Right lobe of liver (tissue), 6 donors: ENCODE results near the gene CDH4. TPM values are rescaled to one million over a fixed set of nuclear protein-coding genes. Genes with fewer than 3 reads are reported as not detected.

Experiments
- ATAC-seq, 4 donors: fragments of 200-7000 bp; cut with Tn5 transposase; one replicate each; pipeline ENCODE4 v1.9.1; 2020; ENCODE audit warnings: mild to moderate bottlenecking in 4 of 4, moderate library complexity in 4 of 4
- DNase-seq, 3 donors: peaks; one replicate each; pipeline ENCODE4 v3.0.0-alpha.2; 2020
- H3K27ac ChIP-seq, 3 donors: fragments of 200-600 bp; one replicate each; pipeline ENCODE4 v1.8.0; 2022
- H3K27me3 ChIP-seq, 2 donors: fragments of 200-600 bp; one replicate each; pipeline ENCODE4 v1.8.0; 2022
- H3K36me3 ChIP-seq, 4 donors: fragments of 200-600 bp; sonication (generic) in 1 of 4; one replicate each; pipeline versions ENCODE4 v1.5.1 to v1.8.0; 2017 to 2022; ENCODE audit warnings: control low read depth in 1 of 4
- H3K4me1 ChIP-seq, 4 donors: fragments of 200-600 bp; sonication (generic) in 1 of 4; one replicate each; pipeline versions ENCODE4 v1.5.1 to v1.8.0; 2017 to 2022; ENCODE audit warnings: control low read depth in 1 of 4
- H3K4me3 ChIP-seq, 3 donors: fragments of 200-600 bp; one replicate each; pipeline ENCODE4 v1.8.0; 2022
- H3K9me3 ChIP-seq, 4 donors: fragments of 200-600 bp; sonication (generic) in 1 of 4; one replicate each; pipeline versions ENCODE4 v1.5.1 to v1.8.0; 2017 to 2022; ENCODE audit warnings: control low read depth in 1 of 4
- CTCF ChIP-seq, 4 donors: fragments of 200-600 bp in 3 of 4; fragments of 450-650 bp in 1 of 4; IDR thresholded peaks; one replicate each; pipeline versions ENCODE4 v1.5.1 to v1.8.0; 2016 to 2022; ENCODE audit warnings: antibody characterized with exemption in 4 of 4, mild to moderate bottlenecking in 2 of 4
- POLR2A ChIP-seq: fragments of 450-650 bp; IDR thresholded peaks from one replicate; pipeline ENCODE4 v1.6.1; 2017; ENCODE audit warnings: antibody characterized with exemption, mild to moderate bottlenecking
- WGBS: methylation state at CpG from one replicate; pipeline ENCODE4 v1.1.6; 2018; ENCODE audit warnings: low coverage, low lambda C conversion rate; ENCODE audit not compliant: insufficient coverage; ENCODE audit errors: missing lambda C conversion rate; 5-methylcytosine and 5-hydroxymethylcytosine counted together
- intact Hi-C, 2 donors: fragments of 100-400 bp; cut with DNase I; formaldehyde crosslinking; loops; one replicate each; pipeline versions ENCODE4 v1.11.2 to v1.14.1; 2022
- total RNA-seq, 6 experiments: library from RNA; depleted of rRNA in 2 of 6; stranded (reverse); fragments of >200 nt in 2 of 6; fragmentation: NEBNext Ultra II Directional in 3 of 6; extraction: Animal tissue kit (Norgen Biotek cat#: 25700) in 3 of 6; gene quantifications; one replicate each; pipeline versions ENCODE4 v1.1.0 to v1.2.4, GENCODE V29; 2016 to 2023
- donor health status: DM: no; HTN: yes; CAD: no.
- donor health status: DM: no; HTN: no; CAD: no.
- donor health status: DM: no; HTN: no; CAD: no.
- donor health status: DM: no; HTN: yes; CAD: no.
- donor health status: DM: no; HTN: yes; CAD: no.

Gene CDH4
- total RNA-seq, 6 experiments from 2014 or later = 0.02 to 0.14 (median 0.09) TPM; not detected in 3

- H3K4me1 ChIP-seq = no peaks in the 10 kb centered on the region
- H3K4me3 ChIP-seq = no peak overlapping the region
- ATAC-seq = no peak
- TF ChIP-seq CTCF (IDR thresholded peaks at IDR 0.05) (no peak), POLR2A (no peak)
- intact Hi-C loops = no loop called here
- H3K9me3 ChIP-seq = no peaks in the 10 kb centered on the region
- no peak for DNase-seq
- WGBS = 39% methylated on average over 6 of the region's 6 CpGs
- H3K27me3 ChIP-seq = no peaks in the 10 kb centered on the region
- no peak overlapping the region for H3K27ac ChIP-seq
- no peaks in the 10 kb centered on the region for H3K36me3 ChIP-seq
These were observed 128.0 kb downstream of the CDH4 start for GRCh38 chr20:61379898-61380544.

- Histone ChIP-seq H3K9me3 (no peaks in the 10 kb centered on the region), H3K36me3 (no peaks in the 10 kb centered on the region), H3K27ac (no peak overlapping the region), H3K4me1 (no peaks in the 10 kb centered on the region), H3K4me3 (no peak overlapping the region), H3K27me3 (no peaks in the 10 kb centered on the region)
- no peak for ATAC-seq
- WGBS = 55% methylated on average over 7 of the region's 7 CpGs
- no peak for DNase-seq
- intact Hi-C loops = no loop called here
- TF ChIP-seq POLR2A (no peak), CTCF (IDR thresholded peaks at IDR 0.05) (no peak)
These were observed 128.5 kb downstream of the CDH4 start for GRCh38 chr20:61380545-61380915.

DNA sequence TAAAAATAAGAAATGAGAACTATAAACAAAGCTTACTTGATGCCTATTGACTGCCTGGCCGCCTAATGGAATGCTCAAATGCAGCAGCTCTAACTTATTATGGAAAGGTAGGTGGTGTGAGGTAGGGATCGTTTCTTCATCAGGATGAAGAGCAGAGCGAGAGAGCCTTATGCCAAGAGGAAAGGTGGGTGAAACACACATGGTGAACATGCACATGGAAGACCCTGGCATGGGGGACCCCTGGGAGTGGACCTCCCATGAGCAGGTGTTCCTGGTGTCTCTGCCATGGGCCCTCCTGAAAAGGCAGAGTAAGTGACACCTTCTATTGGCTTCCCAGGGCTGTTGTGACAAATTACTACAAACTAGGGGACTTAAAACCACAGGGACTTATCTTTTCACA is 130.1 kb downstream of the CDH4 start:
- 48% methylated on average over 2 of the region's 3 CpGs for WGBS
- Histone ChIP-seq H3K4me3 (no peak overlapping the region), H3K9me3 (no peaks in the 10 kb centered on the region), H3K27ac (no peak overlapping the region), H3K4me1 (no peaks in the 10 kb centered on the region), H3K27me3 (no peaks in the 10 kb centered on the region), H3K36me3 (no peaks in the 10 kb centered on the region)
- DNase-seq = no peak
- intact Hi-C loops = no loop called here
- no peak for ATAC-seq
- no peak for TF ChIP-seq CTCF (IDR thresholded peaks at IDR 0.05)
- TF ChIP-seq POLR2A = no peak

- H3K4me3 ChIP-seq = no peak overlapping the region
- H3K4me1 ChIP-seq = no peaks in the 10 kb centered on the region
- intact Hi-C loops = no loop called here
- TF ChIP-seq CTCF (IDR thresholded peaks at IDR 0.05) = no peak
- no peak for TF ChIP-seq POLR2A
- WGBS = 69% methylated on average over 11 of the region's 11 CpGs
- H3K9me3 ChIP-seq = no peaks in the 10 kb centered on the region
- ATAC-seq (no peak), DNase-seq (no peak)
- no peaks in the 10 kb centered on the region for H3K36me3 ChIP-seq
- no peaks in the 10 kb centered on the region for H3K27me3 ChIP-seq
- no peak overlapping the region for H3K27ac ChIP-seq
These were observed 133.2 kb downstream of the CDH4 start for GRCh38 chr20:61385296-61385695.

DNA sequence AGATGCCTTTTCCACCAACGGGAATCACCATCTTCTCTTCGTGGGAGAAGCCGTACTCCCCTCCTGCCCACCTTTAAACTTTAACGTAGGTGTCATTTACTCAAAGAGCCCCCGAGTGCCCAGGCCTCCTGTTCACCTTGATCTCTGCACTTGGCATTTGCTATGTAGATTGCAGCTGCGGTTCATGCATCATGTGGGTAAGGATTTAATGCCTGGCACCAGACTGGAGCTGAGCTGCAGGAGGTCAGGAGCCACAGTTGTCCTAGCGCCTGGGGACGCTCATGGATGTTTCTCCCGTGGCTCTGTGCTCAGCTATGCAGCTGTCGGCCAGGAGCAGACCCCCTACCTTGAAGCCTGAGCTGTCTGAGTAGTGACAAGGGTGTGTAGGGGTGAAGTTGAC is 133.7 kb downstream of the CDH4 start:
- Histone ChIP-seq H3K4me1 (no peaks in the 10 kb centered on the region), H3K4me3 (no peak overlapping the region), H3K36me3 (no peaks in the 10 kb centered on the region), H3K27me3 (no peaks in the 10 kb centered on the region), H3K9me3 (no peaks in the 10 kb centered on the region), H3K27ac (no peak overlapping the region)
- WGBS = 74% methylated on average over 7 of the region's 10 CpGs
- intact Hi-C loops = no loop called here
- TF ChIP-seq POLR2A = no peak
- no peak for ATAC-seq
- DNase-seq = no peak
